ENCODE data around the gene ACHE.

GRCh38 chr7:100867040-100867775 lies 28.5 kb downstream of the ACHE start, which contains the start of gene TRIP6:
- TF ChIP-seq CTCF (conservative IDR thresholded peaks at IDR 0.05; ENCODE audit: low read length) (no peak), EZH2phosphoT487 (IDR thresholded peaks at IDR 0.05; ENCODE audit: borderline replicate concordance, low read depth, low read length) (no peak)

All from OCI-LY7 (cell line).